Panc1 (cell line): ENCODE data around the gene AP5S1. TPM values are rescaled to one million over a fixed set of nuclear protein-coding genes. Genes with fewer than 3 reads are reported as not detected.
A peak's percentile ranks its signal among the peaks of the same experiment; 100 is the strongest.
"Not testable (repeated sequence)": the region's sequence is repeated elsewhere in the genome, so short reads cannot be mapped to it uniquely, and the experiment has no call there.

Experiments used
- ATAC-seq: fragments of 200-7000 bp; cut with Tn5 transposase; 2 replicates; pipeline ENCODE4 v1.9.1; 2020; ENCODE audit warnings: mild to moderate bottlenecking, moderate library complexity
- BruUV-seq: library from RNA; stranded (reverse); fragments of 400-500 nt; replicated peaks from 2 replicates; lab custom pipeline; 2021; lab: Mats Ljungman, UMichigan
- CTCF ChIA-PET: fragments of 300-600 bp; sonication (Branson Sonifier 250); formaldehyde crosslinking; loops from one replicate; lab custom pipeline; 2022; ENCODE audit warnings: antibody characterized with exemption; lab: Charles Lee
- POLR2A ChIA-PET: fragments of 300-600 bp; sonication (Branson Sonifier 250); formaldehyde crosslinking; loops from one replicate; lab custom pipeline; 2022; ENCODE audit warnings: antibody characterized with exemption; lab: Charles Lee
- DNase-seq: peaks from one replicate; pipeline ENCODE4 v3.0.0-alpha.2; 2010; ENCODE audit warnings: low read depth, low spot score
- H3K27ac ChIP-seq: 2 replicates; pipeline ENCODE4 v1.5.1; 2011; ENCODE audit warnings: mild to moderate bottlenecking, low read length, inconsistent platforms
- H3K27me3 ChIP-seq: fragments of 200-500 bp; sonication (Bioruptor generic); 2 replicates; pipeline ENCODE4 v1.6.0; 2014; ENCODE audit warnings: low read length, inconsistent platforms; ENCODE audit not compliant: control insufficient read depth, insufficient read depth
- H3K36me3 ChIP-seq: fragments of 200-500 bp; sonication (Bioruptor generic); 2 replicates; pipeline ENCODE4 v1.5.1; 2014; ENCODE audit warnings: inconsistent platforms, mild to moderate bottlenecking, low read length, moderate library complexity; ENCODE audit not compliant: control insufficient read depth, insufficient read depth
- H3K4me1 ChIP-seq: 2 replicates; pipeline ENCODE4 v1.5.1; 2011; ENCODE audit warnings: inconsistent platforms, mild to moderate bottlenecking, low read length, moderate library complexity; ENCODE audit not compliant: control insufficient read depth, insufficient read depth
- H3K4me3 ChIP-seq, 2 experiments: 2 replicates each; pipeline ENCODE4 v1.5.1; 2011 to 2012; ENCODE audit warnings: low read depth in 2 of 2, low read length in 2 of 2, mild to moderate bottlenecking in 2 of 2, inconsistent platforms in 1 of 2, moderate library complexity in 1 of 2
- H3K9me3 ChIP-seq: fragments of 200-500 bp; sonication (Bioruptor generic); 2 replicates; pipeline ENCODE4 v1.5.1; 2014; ENCODE audit warnings: low read depth, mild to moderate bottlenecking, inconsistent platforms, low read length, moderate library complexity; ENCODE audit not compliant: control insufficient read depth, insufficient read depth
- CTCF ChIP-seq: fragments of 450-650 bp; IDR thresholded peaks from 2 replicates; pipeline ENCODE4 v1.5.1; 2017; ENCODE audit warnings: mild to moderate bottlenecking
- POLR2AphosphoS5 ChIP-seq: IDR thresholded peaks from 2 replicates; pipeline ENCODE4 v1.6.1; 2012; ENCODE audit warnings: mild to moderate bottlenecking, low read depth, low read length, moderate library complexity
- REST ChIP-seq, 2 experiments: IDR thresholded peaks; 2 replicates each; pipeline ENCODE4 v1.6.1; 2011 to 2012; ENCODE audit warnings: low read depth in 2 of 2, control low read depth in 1 of 2, low read length in 1 of 2, mild to moderate bottlenecking in 1 of 2, moderate library complexity in 1 of 2; ENCODE audit not compliant: insufficient read depth in 1 of 2
- SIN3A ChIP-seq: IDR thresholded peaks from 2 replicates; pipeline ENCODE4 v1.6.1; 2012; ENCODE audit warnings: low read depth, mild to moderate bottlenecking, low read length, moderate library complexity, borderline replicate concordance; ENCODE audit not compliant: insufficient read depth
- TCF7L2 ChIP-seq: IDR thresholded peaks from 2 replicates; pipeline ENCODE4 v1.6.1; 2011; ENCODE audit warnings: mild to moderate bottlenecking, low read depth, low read length, inconsistent platforms
- in situ Hi-C: cut with HindIII; loops from 2 replicates; pipeline ENCODE4 v1.10.0; 2016; ENCODE audit warnings: low sequenced_read_pairs, low pct_unique_long_range_greater_than_20kb
- intact Hi-C: fragments of 100-400 bp; cut with micrococcal nuclease; formaldehyde crosslinking; loops from one replicate; pipeline ENCODE4 v1.10.0; 2022; ENCODE audit not compliant: unreplicated experiment
- total RNA-seq: library from RNA; stranded (reverse); gene quantifications from one replicate; pipeline ENCODE4 v1.2.1, GENCODE V29; 2021; ENCODE audit not compliant: unreplicated experiment

Gene AP5S1
- total RNA-seq, 1 experiment from 2014 or later = 23.1 TPM

GRCh38 chr20:3839328-3839727, 19.0 kb downstream of the AP5S1 start:
- CTCF ChIA-PET = no interaction called here
- H3K9me3 ChIP-seq = no peaks in the 10 kb centered on the region
- no peaks in the 10 kb centered on the region for H3K36me3 ChIP-seq
- POLR2A ChIA-PET = interaction anchor here (0.6 kb wide), 1 partner anchor 50 kb away, joined by 7 read pairs; no protein-coding TSS in a partner anchor
- peaks cover 5% of the 10 kb centered on the region; the same call in 1 of the 2 replicates for H3K4me1 ChIP-seq
- DNase-seq (no peak), ATAC-seq (no peak)
- intact Hi-C loops (no loop called here), in situ Hi-C loops (no loop called here)
- H3K27me3 ChIP-seq = no peaks in the 10 kb centered on the region
- H3K4me3 ChIP-seq = no peak overlapping the region
- no peak for TF ChIP-seq REST (IDR thresholded peaks at IDR 0.05; ENCODE audit: insufficient read depth in 1 of 2, low read depth in 2 of 2, low read length in 1 of 2)
- TF ChIP-seq CTCF = no peak
- TF ChIP-seq SIN3A = no peak
- no peak for TF ChIP-seq TCF7L2
- H3K27ac ChIP-seq = no peak overlapping the region
- BruUV-seq = no TSS peak

GRCh38 chr20:3840201-3840600, 19.9 kb downstream of the AP5S1 start:
- CTCF ChIA-PET, DNase-seq, H3K4me1 ChIP-seq, H3K4me3 ChIP-seq, H3K9me3 ChIP-seq, H3K36me3 ChIP-seq, in situ Hi-C loops, intact Hi-C loops, POLR2A ChIA-PET, H3K27me3 ChIP-seq, BruUV-seq, H3K27ac ChIP-seq: not testable (repeated sequence)
- ATAC-seq = peak; percentile 85

GRCh38 chr20:3842348-3842930, 22.1 kb downstream of the AP5S1 start:
- no peak overlapping the region for H3K4me3 ChIP-seq
- peaks cover 2% of the 10 kb centered on the region; the same call in 1 of the 2 replicates for H3K36me3 ChIP-seq
- no peaks in the 10 kb centered on the region for H3K27me3 ChIP-seq
- H3K27ac ChIP-seq = no peak overlapping the region
- peaks cover 6% of the 10 kb centered on the region; the same call in 1 of the 2 replicates for H3K4me1 ChIP-seq
- no TSS peak for BruUV-seq
- H3K9me3 ChIP-seq = no peaks in the 10 kb centered on the region
- in situ Hi-C loops (no loop called here), intact Hi-C loops (no loop called here)
- POLR2A ChIA-PET = no interaction called here
- no peak for TF ChIP-seq POLR2AphosphoS5
- no peak for TF ChIP-seq SIN3A
- TF ChIP-seq REST (IDR thresholded peaks at IDR 0.05; ENCODE audit: insufficient read depth in 1 of 2, low read depth in 2 of 2, low read length in 1 of 2) = no peak
- no peak for TF ChIP-seq TCF7L2
- no peak for TF ChIP-seq CTCF
- ATAC-seq (no peak), DNase-seq (no peak)
- CTCF ChIA-PET = no interaction called here
